RWPE2 (cell line): ENCODE data around the gene TGM1.

Experiments
- ATAC-seq: fragments of 200-7000 bp; cut with Tn5 transposase; 3 replicates; pipeline ENCODE4 v1.9.1; 2021; ENCODE audit warnings: low read depth
- DNase-seq: peaks from one replicate; pipeline ENCODE4 v3.0.0-alpha.2; 2020; ENCODE audit warnings: low spot score
- H3K27ac ChIP-seq: fragments of 450-650 bp; 2 replicates; pipeline ENCODE4 v1.5.1; 2017; ENCODE audit warnings: mild to moderate bottlenecking; ENCODE audit not compliant: poor library complexity, severe bottlenecking
- H3K27me3 ChIP-seq: fragments of 250-450 bp; sonication (Bioruptor Pico); 2 replicates; pipeline ENCODE4 v1.5.1; 2021; ENCODE audit warnings: mild to moderate bottlenecking, moderate library complexity; ENCODE audit not compliant: insufficient read depth, poor library complexity, severe bottlenecking
- H3K36me3 ChIP-seq: fragments of 250-450 bp; sonication (Bioruptor Pico); 2 replicates; pipeline ENCODE4 v1.5.1; 2020; ENCODE audit warnings: low read depth, mild to moderate bottlenecking, moderate library complexity
- H3K4me1 ChIP-seq: fragments of 250-450 bp; sonication (Bioruptor Pico); 2 replicates; pipeline ENCODE4 v1.5.1; 2021; ENCODE audit warnings: mild to moderate bottlenecking, moderate library complexity; ENCODE audit not compliant: insufficient read depth, poor library complexity, severe bottlenecking
- H3K4me3 ChIP-seq: fragments of 250-450 bp; sonication (Bioruptor Pico); 2 replicates; pipeline ENCODE4 v1.5.1; 2021; ENCODE audit warnings: mild to moderate bottlenecking, moderate library complexity; ENCODE audit not compliant: severe bottlenecking
- H3K9me3 ChIP-seq: fragments of 250-450 bp; sonication (Bioruptor Pico); 2 replicates; pipeline ENCODE4 v1.5.1; 2021; ENCODE audit warnings: mild to moderate bottlenecking, moderate library complexity; ENCODE audit not compliant: severe bottlenecking
- CTCF ChIP-seq: fragments of 450-650 bp; IDR thresholded peaks from one replicate; pipeline ENCODE4 v1.5.1; 2017; ENCODE audit warnings: mild to moderate bottlenecking, moderate library complexity; ENCODE audit not compliant: poor library complexity, severe bottlenecking

The TGM1 gene

DNA sequence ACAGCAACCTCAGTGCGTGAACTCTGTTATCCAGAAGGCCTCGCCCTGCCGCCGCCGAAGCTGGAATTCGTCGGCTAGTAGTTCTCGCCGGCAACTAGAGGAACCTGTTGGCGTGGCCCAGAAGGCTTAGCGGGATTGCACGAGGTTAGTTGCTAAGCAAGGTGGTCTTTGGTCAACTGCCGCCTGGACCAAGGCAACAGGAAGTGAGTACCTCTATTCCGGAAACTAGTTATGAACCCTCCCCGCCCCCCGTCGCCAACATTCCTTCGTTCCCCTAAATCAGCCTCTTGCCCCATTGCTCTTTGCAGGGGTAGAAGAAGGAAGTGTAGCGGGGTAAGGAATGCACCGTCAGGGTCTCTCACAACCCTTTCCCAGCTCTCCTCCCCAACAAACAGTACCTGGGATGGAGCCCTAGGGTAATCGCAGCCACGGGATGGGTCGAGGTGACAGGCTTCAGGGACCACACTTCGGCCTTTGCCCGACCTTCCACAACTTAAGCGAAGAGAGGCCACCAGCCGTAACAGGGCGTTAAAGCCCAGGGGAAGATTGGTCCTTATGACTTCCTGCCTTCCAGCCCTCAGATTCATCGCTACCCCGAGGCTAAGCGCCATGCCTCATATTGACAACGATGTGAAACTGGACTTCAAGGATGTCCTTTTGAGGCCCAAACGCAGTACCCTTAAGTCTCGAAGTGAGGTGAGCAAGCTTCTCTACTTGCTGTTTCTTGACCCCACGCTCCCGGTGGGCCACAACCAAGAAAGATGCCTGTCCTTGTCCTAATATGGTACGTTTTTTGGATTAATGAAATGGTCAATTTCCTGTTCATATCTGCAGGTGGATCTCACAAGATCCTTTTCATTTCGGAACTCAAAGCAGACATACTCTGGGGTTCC lies 30.1 kb downstream of the TGM1 start, which contains the start of gene GMPR2:
Gene GMPR2, plus strand, starts transcription at position 285 of the 893 bp plus-strand sequence. Its CDS starts 325 bp downstream, at position 610.
- Histone ChIP-seq H3K4me1 (peaks cover 14% of the 10 kb centered on the region), H3K9me3 (no peaks in the 10 kb centered on the region), H3K36me3 (peaks cover 68% of the 10 kb centered on the region), H3K4me3 (peak within 1 kb of the TSS; percentile 67), H3K27ac (peak within 1 kb of the TSS; percentile 76), H3K27me3 (no peaks in the 10 kb centered on the region)
- no peak for TF ChIP-seq CTCF
- DNase-seq: no peak
- ATAC-seq: peak; percentile 55

- Histone ChIP-seq H3K27me3 (no peaks in the 10 kb centered on the region), H3K36me3 (peaks cover 68% of the 10 kb centered on the region), H3K9me3 (no peaks in the 10 kb centered on the region), H3K4me3 (peak within 1 kb of the TSS; percentile 67), H3K4me1 (peaks cover 18% of the 10 kb centered on the region), H3K27ac (peak within 1 kb of the TSS; percentile 76)
- DNase-seq (peak; percentile 99), ATAC-seq (peak; percentile 88)
- no peak for TF ChIP-seq CTCF
Measured at GRCh38 chr14:24232121-24232644, 30.8 kb downstream of the TGM1 start, which contains the start of gene NEDD8. Gene NEDD8 (minus strand): TSS chr14:24232367. CDS start chr14:24232267, 100 bp downstream.

DNA sequence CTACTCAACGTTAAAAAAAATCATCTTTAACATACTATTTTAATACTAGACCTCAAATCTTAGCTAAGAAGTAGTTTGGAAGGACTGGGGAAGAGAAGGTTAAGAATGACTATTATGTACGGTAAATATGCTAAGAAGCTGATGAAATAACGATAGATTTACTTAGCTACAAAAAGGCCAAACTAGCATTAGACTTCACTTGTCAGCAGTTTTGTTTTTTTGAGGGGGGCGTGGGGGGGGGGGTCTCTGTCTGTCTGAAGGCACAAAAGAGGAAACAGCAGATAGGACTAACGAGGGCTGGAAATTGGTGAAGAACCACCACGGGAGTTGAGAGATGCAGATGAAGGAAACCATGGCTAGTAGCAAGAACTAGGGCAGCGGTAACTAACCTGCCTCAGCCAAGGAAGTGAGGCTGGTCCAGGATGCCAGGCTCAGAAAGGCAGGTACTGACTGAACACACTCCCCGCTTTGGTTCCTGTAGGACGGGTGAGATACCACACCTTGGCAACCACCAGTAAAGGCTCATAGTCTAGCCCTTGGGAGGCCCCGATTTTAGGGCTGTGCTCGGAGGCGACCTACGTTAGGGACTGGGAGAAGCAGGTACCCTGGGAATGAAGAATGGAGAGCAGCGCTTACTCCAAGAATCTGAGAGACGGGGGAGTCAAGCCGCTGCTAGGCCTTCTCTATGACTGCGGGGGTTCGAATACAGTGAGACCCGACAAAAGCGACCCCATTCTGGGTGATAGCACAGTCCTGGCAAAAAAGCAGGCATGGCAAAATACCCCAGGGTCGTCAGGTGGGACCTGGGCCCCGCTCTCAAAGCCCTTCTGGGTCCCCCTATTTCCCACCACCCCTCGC lies 31.5 kb downstream of the TGM1 start:
- peak overlapping the region; percentile 76 for H3K27ac ChIP-seq
- peak overlapping the region; percentile 67 for H3K4me3 ChIP-seq
- DNase-seq: peak; percentile 76
- ATAC-seq: peak; percentile 20
- H3K4me1 ChIP-seq: peaks cover 25% of the 10 kb centered on the region
- H3K9me3 ChIP-seq: no peaks in the 10 kb centered on the region
- peaks cover 68% of the 10 kb centered on the region for H3K36me3 ChIP-seq
- no peaks in the 10 kb centered on the region for H3K27me3 ChIP-seq
- TF ChIP-seq CTCF: no peak

DNA sequence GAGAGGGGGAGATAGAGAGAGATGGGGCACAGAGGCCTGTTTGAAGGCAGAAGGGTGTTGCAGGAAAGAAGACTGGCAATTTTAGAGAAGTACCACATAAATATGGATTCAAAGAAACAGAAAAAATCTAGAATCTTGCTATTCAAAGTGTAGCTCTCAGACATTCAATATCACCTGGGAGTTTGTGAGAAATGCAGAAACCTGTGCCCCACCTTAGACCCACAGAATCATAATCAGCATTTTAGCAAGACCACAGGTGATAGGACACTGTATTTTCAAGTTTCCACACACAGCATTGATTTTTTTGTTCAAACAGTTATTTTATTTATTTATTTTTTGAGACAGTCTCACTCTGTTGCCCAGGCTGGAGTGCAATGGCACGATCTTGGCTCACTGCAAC lies 34.1 kb downstream of the TGM1 start:
- Histone ChIP-seq H3K9me3 (no peaks in the 10 kb centered on the region), H3K36me3 (peaks cover 60% of the 10 kb centered on the region), H3K4me1 (peaks cover 42% of the 10 kb centered on the region), H3K4me3 (no peak overlapping the region), H3K27me3 (no peaks in the 10 kb centered on the region), H3K27ac (no peak overlapping the region)
- ATAC-seq (no peak), DNase-seq (no peak)
- no peak for TF ChIP-seq CTCF
